Measurements from ENCODE around the gene COL6A3.

Gene COL6A3

DNA sequence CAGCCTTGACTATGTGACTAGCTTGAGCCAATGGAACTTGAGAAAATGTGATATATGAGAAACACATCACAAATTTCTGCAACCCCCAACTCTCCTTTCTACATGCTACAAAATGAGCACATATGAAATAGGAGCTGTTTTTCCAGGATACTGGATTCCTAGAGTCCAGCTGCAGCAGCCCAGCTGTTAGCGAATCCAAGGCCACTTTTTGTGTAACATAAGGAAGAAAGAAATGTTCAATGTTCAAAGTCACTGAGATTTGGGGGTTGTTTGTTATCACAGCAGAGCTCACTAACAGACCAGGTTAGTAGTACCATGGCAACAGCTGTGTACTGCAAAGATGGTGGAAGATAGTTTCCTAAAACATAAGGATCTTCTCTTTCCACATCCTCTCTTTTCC, 12.6 kb upstream of the COL6A3 start:
- no peak overlapping the region for H3K27ac ChIP-seq (ENCODE audit: poor library complexity, severe bottlenecking)
- H3K4me1 ChIP-seq (ENCODE audit: insufficient read depth, poor library complexity, severe bottlenecking), result peaks cover 6% of the 10 kb centered on the region
- no peaks in the 10 kb centered on the region for H3K27me3 ChIP-seq (ENCODE audit: insufficient read depth, poor library complexity, severe bottlenecking)
- TF ChIP-seq, protein P1, sequence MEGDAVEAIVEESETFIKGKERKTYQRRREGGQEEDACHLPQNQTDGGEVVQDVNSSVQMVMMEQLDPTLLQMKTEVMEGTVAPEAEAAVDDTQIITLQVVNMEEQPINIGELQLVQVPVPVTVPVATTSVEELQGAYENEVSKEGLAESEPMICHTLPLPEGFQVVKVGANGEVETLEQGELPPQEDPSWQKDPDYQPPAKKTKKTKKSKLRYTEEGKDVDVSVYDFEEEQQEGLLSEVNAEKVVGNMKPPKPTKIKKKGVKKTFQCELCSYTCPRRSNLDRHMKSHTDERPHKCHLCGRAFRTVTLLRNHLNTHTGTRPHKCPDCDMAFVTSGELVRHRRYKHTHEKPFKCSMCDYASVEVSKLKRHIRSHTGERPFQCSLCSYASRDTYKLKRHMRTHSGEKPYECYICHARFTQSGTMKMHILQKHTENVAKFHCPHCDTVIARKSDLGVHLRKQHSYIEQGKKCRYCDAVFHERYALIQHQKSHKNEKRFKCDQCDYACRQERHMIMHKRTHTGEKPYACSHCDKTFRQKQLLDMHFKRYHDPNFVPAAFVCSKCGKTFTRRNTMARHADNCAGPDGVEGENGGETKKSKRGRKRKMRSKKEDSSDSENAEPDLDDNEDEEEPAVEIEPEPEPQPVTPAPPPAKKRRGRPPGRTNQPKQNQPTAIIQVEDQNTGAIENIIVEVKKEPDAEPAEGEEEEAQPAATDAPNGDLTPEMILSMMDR (IDR thresholded peaks at IDR 0.05; ENCODE audit: poor library complexity, severe bottlenecking), result no peak
- DNase-seq (ENCODE audit: low spot score) (no peak), ATAC-seq (ENCODE audit: low read depth) (no peak)
- no peaks in the 10 kb centered on the region for H3K9me3 ChIP-seq (ENCODE audit: severe bottlenecking)
- no peaks in the 10 kb centered on the region for H3K36me3 ChIP-seq (ENCODE audit: low read depth)
- no peak overlapping the region for H3K4me3 ChIP-seq (ENCODE audit: severe bottlenecking)

DNA sequence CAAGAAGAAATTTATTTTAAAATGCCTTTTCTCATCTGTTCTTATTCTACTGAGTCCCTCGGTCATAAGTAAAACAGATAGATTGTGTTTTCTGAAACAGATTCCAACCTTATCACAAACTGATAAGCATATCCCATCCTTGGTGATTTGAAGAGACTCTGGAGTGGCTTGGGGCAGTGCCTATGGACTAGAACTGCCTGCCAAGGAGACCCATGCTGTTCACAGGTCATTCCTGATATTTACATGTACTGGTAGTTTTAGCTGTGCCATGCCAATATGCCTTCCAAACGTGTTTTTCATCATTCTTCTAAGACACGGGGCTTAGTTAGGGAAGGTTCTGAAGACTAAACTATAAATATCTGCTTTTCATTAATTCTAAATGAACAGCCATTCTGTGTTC, 11.4 kb upstream of the COL6A3 start:
- Histone ChIP-seq H3K9me3 (ENCODE audit: severe bottlenecking) (no peaks in the 10 kb centered on the region), H3K27ac (ENCODE audit: poor library complexity, severe bottlenecking) (no peak overlapping the region), H3K4me1 (ENCODE audit: insufficient read depth, poor library complexity, severe bottlenecking) (peaks cover 2% of the 10 kb centered on the region), H3K36me3 (ENCODE audit: low read depth) (no peaks in the 10 kb centered on the region), H3K27me3 (ENCODE audit: insufficient read depth, poor library complexity, severe bottlenecking) (no peaks in the 10 kb centered on the region), H3K4me3 (ENCODE audit: severe bottlenecking) (no peak overlapping the region)
- ATAC-seq (ENCODE audit: low read depth), result no peak
- TF ChIP-seq, protein P1 (IDR thresholded peaks at IDR 0.05; ENCODE audit: poor library complexity, severe bottlenecking), result no peak
- no peak for DNase-seq (ENCODE audit: low spot score)

DNA sequence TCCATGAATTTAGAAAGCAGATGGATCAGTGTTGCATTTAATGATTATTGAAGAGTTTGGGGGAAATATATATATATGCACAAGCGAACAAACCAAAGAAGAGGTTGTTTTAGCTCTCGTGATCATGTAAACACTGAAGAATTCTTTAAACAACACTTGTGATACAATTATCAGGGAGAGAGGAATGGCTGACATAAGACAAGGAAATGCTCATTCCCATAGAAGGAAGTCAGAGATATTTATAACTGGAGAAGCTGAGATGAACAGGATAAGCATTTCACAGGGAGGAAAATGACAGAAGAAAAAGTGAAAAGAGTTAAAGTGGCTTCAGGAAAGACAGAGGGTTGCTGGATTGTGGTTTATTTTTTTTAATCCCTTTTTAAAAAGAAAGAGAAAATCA, 10.6 kb upstream of the COL6A3 start:
- Histone ChIP-seq H3K4me1 (ENCODE audit: insufficient read depth, poor library complexity, severe bottlenecking) (peaks cover 2% of the 10 kb centered on the region), H3K27ac (ENCODE audit: poor library complexity, severe bottlenecking) (no peak overlapping the region), H3K27me3 (ENCODE audit: insufficient read depth, poor library complexity, severe bottlenecking) (no peaks in the 10 kb centered on the region), H3K36me3 (ENCODE audit: low read depth) (no peaks in the 10 kb centered on the region), H3K4me3 (ENCODE audit: severe bottlenecking) (no peak overlapping the region), H3K9me3 (ENCODE audit: severe bottlenecking) (no peaks in the 10 kb centered on the region)
- DNase-seq (ENCODE audit: low spot score) (no peak), ATAC-seq (ENCODE audit: low read depth) (no peak)
- TF ChIP-seq, protein P1 (IDR thresholded peaks at IDR 0.05; ENCODE audit: poor library complexity, severe bottlenecking), result no peak

DNA sequence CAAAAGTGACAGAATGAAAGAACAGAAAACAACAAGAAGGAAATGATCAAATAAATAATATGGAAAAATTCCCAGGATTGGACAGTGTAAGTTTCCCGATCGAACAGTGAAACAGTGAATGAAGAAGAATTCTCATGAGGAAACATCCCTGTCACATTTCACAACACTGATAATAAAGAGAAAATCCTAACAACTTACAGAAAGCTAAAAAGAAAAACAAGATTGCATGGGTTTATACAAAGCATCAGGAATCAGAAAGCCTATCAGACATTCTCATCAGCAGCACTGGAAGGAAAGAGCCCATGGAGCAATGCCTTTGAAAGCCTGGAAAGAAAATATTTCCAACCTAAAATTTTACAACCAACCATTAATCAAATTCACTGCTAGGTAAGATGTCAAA, 9.9 kb upstream of the COL6A3 start:
- peaks cover 2% of the 10 kb centered on the region for H3K4me1 ChIP-seq (ENCODE audit: insufficient read depth, poor library complexity, severe bottlenecking)
- TF ChIP-seq, protein P1 (IDR thresholded peaks at IDR 0.05; ENCODE audit: poor library complexity, severe bottlenecking), result no peak
- H3K27ac ChIP-seq (ENCODE audit: poor library complexity, severe bottlenecking), result no peak overlapping the region
- no peaks in the 10 kb centered on the region for H3K27me3 ChIP-seq (ENCODE audit: insufficient read depth, poor library complexity, severe bottlenecking)
- no peaks in the 10 kb centered on the region for H3K36me3 ChIP-seq (ENCODE audit: low read depth)
- ATAC-seq (ENCODE audit: low read depth), result no peak
- no peaks in the 10 kb centered on the region for H3K9me3 ChIP-seq (ENCODE audit: severe bottlenecking)
- no peak overlapping the region for H3K4me3 ChIP-seq (ENCODE audit: severe bottlenecking)
- DNase-seq (ENCODE audit: low spot score), result no peak

DNA sequence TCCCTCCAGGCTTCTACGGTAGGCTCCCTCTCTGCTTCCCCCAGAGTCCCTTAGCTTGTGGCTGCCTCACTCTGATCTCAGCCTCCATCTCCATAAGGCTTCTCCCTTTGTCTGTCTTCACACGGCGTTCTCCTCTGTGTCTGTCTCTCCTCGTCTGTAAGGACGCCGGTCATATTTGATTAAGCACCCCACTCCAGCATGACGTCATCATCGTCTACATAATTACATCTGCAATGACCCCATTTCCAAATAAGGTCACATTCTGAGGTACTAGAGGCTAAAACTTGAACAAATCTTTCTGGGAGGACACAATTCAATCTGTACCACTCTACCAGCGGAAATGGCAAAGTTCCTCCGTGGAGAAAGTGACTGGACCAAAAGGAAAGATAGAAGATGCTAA, 8.3 kb upstream of the COL6A3 start:
- Histone ChIP-seq H3K27me3 (ENCODE audit: insufficient read depth, poor library complexity, severe bottlenecking) (no peaks in the 10 kb centered on the region), H3K4me3 (ENCODE audit: severe bottlenecking) (no peak overlapping the region), H3K4me1 (ENCODE audit: insufficient read depth, poor library complexity, severe bottlenecking) (peaks cover 2% of the 10 kb centered on the region), H3K27ac (ENCODE audit: poor library complexity, severe bottlenecking) (no peak overlapping the region), H3K36me3 (ENCODE audit: low read depth) (no peaks in the 10 kb centered on the region), H3K9me3 (ENCODE audit: severe bottlenecking) (no peaks in the 10 kb centered on the region)
- DNase-seq (ENCODE audit: low spot score), result no peak
- TF ChIP-seq, protein P1 (IDR thresholded peaks at IDR 0.05; ENCODE audit: poor library complexity, severe bottlenecking), result no peak
- no peak for ATAC-seq (ENCODE audit: low read depth)
